SK-N-MC (cell line): ENCODE results near the gene ZNF33B.

Experiments used
- EZH2 ChIP-seq: fragments of 200-600 bp; sonication (generic); IDR thresholded peaks from one replicate; pipeline ENCODE4 v1.6.1; 2017; ENCODE audit warnings: antibody characterized with exemption
- POLR2AphosphoS5 ChIP-seq: IDR thresholded peaks from 2 replicates; pipeline ENCODE4 v1.6.1; 2012; ENCODE audit warnings: mild to moderate bottlenecking, low read depth, low read length, borderline replicate concordance

DNA sequence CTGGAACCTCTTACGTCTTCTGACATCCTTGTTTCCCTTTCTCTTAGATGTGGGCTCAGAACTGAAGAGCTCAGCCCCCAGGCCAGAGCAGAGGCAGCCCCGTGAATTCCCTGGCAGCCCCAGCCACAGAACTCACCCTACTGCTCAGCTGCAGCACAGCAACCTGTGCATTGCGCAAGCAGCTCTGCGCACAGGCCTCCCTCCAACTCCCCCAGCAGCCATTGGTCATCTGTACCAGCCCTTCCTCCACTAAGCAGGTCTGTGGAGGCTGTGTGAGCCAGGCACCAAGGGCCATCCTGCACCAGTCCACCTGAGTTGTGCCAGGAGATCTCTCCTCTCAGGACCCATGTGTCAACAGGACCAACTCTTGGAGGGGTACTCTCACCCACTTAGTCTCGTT is 54.5 kb downstream of the ZNF33B start:
- TF ChIP-seq EZH2 (no peak), POLR2AphosphoS5 (no peak)
